Epithelial cell of esophagus (primary cell): Measurements from ENCODE around the gene ZC3H7B.
A peak's percentile ranks its signal among the peaks of the same experiment; 100 is the strongest.
"Not testable (repeated sequence)": the region's sequence is repeated elsewhere in the genome, so short reads cannot be mapped to it uniquely, and the experiment has no call there.

Experiments used
- DNase-seq: peaks from one replicate; pipeline ENCODE4 v3.0.0; 2010; ENCODE audit warnings: low read depth
- H3K4me3 ChIP-seq: 2 replicates; pipeline ENCODE4 v1.5.1; 2011; ENCODE audit warnings: mild to moderate bottlenecking, low read length, control low read depth
- TF ChIP-seq, protein P1 (sequence below): IDR thresholded peaks from 2 replicates; pipeline ENCODE4 v1.5.1; 2011; ENCODE audit warnings: low read depth, mild to moderate bottlenecking, low read length, control low read depth, inconsistent platforms; ENCODE audit not compliant: insufficient read depth; ENCODE audit errors: missing control alignments

ZC3H7B gene

DNA sequence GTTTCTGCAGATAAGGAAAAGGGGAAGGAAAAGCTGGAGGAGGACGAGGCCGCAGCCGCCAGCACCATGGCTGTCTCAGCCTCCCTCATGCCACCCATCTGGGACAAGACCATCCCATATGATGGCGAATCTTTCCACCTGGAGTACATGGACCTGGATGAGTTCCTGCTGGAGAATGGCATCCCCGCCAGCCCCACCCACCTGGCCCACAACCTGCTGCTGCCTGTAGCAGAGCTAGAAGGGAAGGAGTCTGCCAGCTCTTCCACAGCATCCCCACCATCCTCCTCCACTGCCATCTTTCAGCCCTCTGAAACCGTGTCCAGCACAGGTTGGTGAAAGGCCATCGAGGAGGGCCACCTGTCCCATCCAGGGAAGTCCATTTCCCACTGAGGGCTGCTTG, 86.0 kb downstream of the ZC3H7B start:
- no peak for DNase-seq
- TF ChIP-seq, protein P1, sequence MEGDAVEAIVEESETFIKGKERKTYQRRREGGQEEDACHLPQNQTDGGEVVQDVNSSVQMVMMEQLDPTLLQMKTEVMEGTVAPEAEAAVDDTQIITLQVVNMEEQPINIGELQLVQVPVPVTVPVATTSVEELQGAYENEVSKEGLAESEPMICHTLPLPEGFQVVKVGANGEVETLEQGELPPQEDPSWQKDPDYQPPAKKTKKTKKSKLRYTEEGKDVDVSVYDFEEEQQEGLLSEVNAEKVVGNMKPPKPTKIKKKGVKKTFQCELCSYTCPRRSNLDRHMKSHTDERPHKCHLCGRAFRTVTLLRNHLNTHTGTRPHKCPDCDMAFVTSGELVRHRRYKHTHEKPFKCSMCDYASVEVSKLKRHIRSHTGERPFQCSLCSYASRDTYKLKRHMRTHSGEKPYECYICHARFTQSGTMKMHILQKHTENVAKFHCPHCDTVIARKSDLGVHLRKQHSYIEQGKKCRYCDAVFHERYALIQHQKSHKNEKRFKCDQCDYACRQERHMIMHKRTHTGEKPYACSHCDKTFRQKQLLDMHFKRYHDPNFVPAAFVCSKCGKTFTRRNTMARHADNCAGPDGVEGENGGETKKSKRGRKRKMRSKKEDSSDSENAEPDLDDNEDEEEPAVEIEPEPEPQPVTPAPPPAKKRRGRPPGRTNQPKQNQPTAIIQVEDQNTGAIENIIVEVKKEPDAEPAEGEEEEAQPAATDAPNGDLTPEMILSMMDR: no peak
- H3K4me3 ChIP-seq: no peak overlapping the region

DNA sequence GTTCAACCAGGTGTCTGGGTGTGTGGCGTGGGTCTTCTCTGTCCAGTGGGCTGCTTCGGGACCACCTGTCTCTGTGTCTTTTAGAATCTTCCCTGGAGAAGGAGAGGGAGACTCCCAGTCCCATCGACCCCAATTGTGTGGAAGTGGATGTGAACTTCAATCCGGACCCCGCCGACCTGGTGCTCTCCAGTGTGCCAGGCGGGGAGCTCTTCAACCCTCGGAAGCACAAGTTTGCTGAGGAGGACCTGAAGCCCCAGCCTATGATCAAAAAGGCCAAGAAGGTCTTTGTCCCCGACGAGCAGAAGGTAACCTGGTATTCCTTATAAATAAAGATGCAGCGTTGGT, 92.7 kb downstream of the ZC3H7B start:
- no peak for DNase-seq
- H3K4me3 ChIP-seq: no peak overlapping the region
- TF ChIP-seq, protein P1: no peak

DNA sequence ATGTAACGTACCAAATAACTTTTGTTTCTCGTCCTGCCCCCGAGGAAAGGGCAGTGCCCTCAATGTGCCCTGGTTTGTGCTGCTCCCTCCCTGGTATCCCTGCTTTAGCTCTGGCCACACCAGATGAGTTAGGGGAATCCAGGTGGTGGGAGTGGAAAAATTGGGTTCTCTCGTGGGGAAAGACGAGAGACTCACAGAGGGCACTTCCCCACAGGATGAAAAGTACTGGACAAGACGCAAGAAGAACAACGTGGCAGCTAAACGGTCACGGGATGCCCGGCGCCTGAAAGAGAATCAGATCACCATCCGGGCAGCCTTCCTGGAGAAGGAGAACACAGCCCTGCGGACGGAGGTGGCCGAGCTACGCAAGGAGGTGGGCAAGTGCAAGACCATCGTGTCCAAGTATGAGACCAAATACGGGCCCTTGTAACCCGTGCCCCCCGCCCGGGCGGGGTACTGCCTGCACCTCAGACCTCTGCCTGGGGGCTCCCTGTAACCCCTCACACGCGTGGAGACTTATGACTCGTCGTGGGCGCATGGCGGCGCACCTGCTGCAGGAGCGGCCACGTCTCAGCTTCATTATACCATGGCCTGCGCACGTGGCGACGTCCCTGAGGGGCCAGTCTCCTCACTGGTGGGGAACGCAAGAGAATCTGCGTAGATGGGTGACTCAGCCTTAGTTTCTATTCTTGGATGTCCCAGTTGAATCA, 94.4 kb downstream of the ZC3H7B start:
- no peak overlapping the region for H3K4me3 ChIP-seq
- DNase-seq: no peak
- TF ChIP-seq, protein P1: no peak

DNA sequence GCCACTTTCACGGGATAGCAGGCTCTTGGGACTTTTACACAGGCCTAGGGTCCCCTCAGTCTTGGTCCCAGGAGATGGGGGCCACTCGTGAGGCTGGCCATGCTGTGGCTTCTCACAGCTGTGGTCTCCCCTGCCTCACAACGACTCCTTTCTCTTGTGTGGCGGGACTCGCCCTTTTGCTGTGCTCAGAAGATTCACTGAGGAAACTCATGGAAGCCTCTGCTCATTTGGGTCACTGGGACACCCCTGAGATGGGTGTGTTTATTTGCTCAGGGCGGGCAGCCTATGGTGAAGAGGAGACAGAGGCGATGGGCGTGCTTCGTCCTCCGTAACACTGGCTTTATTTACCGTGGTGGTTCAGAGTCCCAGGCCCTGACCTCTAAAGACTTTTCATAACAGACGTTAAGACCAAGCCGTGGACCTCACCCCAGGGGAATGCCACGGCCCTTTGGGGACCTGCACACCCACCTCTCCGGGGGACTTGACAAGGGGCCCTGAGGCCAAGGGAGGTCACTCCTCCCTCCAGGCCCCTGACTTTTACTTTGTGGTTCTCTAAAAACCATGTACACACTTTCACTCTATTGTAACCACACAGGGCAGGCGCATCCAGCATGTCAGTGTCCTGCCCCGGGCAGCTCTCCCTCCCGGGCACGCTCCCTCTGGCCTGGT, 96.0 kb downstream of the ZC3H7B start:
- no peak for DNase-seq
- no peak overlapping the region for H3K4me3 ChIP-seq
- TF ChIP-seq, protein P1: no peak

DNA sequence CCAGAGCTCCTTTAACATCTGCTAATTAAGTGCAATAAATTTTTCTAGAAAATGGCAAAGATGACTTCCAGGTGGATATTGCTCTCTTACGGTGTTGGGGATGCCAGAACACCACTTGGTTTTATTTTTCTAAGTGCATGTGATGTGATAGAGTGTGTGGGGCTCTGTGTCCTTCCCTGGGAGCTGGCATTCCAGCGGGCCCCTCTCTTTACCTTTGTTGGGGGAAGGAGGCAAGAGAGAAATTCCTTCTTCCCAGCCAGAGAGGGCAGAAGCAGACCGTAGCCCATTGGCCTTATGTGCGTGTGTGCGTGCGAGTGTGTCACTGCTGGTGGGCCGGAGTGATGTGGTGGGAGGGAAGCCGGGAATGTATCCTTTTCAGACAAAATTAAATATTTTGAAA, 97.6 kb downstream of the ZC3H7B start:
- TF ChIP-seq, protein P1: no peak
- no peak overlapping the region for H3K4me3 ChIP-seq
- DNase-seq: no peak

DNA sequence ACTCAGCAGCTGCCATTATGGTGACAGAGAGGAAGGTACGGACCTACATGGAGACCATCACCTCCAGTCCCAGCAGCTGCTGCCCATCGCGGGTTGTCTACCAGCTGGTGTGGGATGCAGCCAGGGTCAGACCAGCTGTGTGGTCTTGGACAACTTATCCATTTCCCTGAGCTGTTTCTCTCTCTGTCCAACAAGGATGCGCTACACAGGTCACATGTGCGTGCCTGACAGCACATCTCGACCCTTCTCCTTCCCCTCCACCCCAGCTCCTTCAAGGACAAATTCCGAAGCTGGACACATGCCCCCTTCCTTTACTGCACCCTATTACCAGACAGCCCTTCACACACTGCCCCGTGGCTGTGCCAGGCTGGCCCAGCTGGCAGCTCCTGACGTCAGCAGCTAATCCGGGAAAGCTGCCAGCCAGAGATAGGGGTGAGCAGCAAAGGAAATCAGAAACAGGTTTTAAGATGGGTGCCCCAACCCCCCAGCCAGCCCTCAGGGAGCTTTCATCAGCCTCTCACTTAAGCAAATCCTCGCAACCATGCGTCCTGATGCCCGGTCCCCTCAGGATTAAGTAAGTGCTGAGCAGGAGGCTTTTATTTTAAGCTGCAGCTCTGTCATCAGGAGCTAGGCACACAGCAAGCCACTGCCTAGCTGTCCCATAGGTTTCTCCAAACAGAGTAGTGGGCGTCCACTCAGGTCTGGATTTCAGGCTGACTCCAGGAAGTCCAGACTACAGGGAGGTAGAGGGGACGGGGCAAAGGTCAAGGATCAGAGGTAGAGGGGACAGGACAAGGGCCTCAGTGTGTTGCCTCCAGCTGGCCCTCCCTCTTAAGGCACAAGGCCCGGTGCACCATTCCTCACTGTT, 100.7 kb downstream of the ZC3H7B start:
- DNase-seq: peak; percentile 87
- TF ChIP-seq, protein P1: no peak
- no peak overlapping the region for H3K4me3 ChIP-seq

DNA sequence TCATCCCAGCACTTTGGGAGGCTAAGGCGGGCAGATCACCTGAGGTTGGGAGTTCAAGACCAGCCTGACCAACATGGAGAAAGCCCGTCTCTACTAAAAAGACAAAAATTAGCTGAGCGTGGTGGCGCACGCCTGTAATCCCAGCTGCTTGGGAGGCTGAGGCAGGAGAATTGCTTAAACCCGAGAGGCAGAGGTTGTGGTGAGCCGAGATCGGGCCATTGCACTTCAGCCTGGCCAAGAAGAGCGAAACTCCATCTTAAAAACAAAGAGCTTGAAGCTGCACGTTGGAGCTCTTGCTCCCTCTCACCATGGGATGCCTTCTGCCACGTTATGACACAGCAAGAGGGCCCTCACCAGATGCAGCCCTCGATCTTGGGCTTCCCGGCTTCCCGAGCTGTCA, 101.5 kb downstream of the ZC3H7B start:
- not testable (repeated sequence) for H3K4me3 ChIP-seq, DNase-seq
